ENCODE measurements around the gene NYNRIN.
"Not testable (repeated sequence)": the region's sequence is repeated elsewhere in the genome, so short reads cannot be mapped to it uniquely, and the experiment has no call there.

The NYNRIN gene

DNA sequence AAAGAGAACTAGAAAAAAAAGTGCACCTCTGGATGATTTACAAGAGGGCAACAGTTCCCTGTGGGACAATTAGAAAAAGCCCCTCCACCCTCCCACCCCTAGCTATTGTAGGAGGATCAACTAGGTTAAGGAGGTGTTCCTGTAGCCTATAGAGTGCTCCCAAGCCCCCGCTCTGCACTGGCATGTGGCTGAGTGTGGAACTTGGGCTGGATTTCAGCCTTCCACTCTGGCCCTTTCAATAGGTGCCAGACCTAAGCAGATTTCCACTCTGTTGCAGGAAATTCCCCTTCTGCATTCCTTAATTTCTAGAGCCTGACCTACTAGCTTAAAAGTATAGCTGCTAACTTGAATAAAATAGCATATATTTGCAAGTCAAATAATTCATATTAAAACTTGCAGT is 28.1 kb upstream of the NYNRIN start:
- DNase-seq, result no peak

DNA sequence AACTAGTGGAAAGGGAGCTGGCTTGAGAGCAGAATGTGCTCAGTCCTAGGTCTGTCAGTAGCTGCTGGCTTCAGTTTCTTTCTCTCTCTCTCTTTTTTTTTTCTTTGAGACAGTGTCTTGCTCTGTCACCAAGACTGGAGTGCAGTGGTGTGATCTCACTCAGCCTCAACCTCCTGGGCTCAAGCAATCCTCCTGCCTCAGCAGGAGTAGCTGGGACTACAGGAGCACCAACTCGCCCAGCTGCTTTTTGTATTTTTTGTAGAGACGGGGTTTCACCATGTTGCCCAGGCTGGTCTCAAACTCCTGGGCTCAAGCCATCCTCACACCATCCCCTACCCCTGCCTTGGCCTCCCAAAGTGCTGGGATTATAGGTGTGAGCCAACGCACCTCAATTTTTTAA is 27.2 kb upstream of the NYNRIN start:
- not testable (repeated sequence) for DNase-seq

DNA sequence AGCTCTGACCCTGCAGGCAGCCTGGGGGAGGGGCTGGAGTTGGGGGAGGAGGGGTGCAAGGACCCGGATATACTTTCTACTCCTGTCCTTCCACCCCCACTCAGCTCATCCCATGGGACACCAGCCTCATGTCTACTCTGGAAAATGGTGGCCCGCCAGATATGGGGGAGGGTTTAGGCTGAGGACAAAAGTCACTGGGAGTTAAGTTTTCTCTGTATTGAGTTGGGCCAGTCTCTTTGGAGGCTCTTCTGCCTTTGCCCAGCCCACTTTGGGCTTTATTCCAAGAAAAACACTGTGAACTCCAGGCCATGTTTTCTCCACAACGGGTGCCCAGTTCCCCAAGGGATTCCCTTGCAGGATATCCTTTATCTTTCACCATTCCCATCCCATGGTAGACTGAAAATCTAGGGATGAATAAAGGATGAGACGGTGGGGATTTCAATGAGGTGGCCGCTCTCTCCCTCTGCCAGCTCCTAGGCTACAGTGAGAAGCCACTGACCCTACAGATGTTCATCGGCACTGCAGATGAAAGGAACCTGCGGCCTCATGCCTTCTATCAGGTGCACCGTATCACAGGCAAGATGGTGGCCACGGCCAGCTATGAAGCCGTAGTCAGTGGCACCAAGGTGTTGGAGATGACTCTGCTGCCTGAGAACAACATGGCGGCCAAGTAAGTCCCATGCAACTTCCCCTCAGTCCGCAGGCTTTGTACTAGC is 25.9 kb upstream of the NYNRIN start:
- DNase-seq, result no peak

DNA sequence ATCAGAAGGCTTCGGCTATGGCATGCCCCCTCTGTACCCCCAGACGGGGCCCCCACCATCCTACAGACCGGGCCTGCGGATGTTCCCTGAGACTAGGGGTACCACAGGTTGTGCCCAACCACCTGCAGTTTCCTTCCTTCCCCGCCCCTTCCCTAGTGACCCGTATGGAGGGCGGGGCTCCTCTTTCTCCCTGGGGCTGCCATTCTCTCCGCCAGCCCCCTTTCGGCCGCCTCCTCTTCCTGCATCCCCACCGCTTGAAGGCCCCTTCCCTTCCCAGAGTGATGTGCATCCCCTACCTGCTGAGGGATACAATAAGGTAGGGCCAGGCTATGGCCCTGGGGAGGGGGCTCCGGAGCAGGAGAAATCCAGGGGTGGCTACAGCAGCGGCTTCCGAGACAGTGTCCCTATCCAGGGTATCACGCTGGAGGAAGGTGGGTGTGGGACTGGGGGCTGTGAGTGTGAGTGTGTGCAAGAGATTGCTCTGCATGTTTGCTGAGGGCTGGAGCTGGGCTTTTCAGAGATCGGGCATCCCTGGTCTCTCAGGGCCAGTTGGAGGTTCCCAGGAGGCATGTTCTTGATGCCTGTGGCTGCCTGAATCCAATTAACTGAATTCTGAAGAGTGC is 22.2 kb upstream of the NYNRIN start:
- no peak for DNase-seq

DNA sequence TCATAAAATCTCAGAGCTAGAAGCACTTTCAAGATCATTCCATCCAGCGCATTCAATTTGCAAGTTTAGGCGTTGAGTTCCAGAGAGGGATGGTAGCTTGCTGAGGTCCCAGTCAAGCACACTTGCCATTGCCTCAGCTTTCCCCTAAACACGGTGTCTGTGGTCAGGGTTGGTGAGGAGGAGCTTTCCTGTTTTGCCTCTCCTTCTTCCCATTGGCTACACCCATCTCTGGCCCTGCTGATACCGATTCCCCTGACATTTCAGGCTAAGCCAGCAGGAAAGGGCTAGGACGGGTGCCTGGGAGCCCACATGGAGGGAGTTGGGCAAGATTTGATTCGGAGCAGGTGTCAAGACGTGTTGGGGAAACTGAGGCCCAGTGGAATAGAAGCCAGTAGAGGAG is 21.7 kb upstream of the NYNRIN start:
- DNase-seq, result no peak

DNA sequence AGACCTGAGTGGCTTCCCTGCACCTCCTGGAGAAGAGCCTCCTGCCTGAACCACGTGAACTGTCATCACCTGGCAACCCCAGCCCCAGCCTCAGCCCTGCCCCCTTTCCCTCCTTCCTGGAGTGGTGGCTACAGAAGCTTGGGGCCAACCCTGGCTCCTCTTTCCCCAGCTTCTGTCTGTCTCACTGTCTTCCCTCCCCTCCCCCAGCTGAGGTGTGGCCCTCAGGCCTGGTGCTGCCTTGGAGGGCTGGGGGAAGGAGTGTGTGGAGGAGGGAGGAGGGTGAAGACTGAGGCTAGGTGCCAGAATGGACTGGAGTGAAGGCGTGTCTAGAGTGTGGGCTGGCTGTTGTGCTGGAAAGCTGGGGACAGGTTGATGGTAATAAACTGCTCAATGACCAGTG is 21.1 kb upstream of the NYNRIN start:
- DNase-seq, result no peak

DNA sequence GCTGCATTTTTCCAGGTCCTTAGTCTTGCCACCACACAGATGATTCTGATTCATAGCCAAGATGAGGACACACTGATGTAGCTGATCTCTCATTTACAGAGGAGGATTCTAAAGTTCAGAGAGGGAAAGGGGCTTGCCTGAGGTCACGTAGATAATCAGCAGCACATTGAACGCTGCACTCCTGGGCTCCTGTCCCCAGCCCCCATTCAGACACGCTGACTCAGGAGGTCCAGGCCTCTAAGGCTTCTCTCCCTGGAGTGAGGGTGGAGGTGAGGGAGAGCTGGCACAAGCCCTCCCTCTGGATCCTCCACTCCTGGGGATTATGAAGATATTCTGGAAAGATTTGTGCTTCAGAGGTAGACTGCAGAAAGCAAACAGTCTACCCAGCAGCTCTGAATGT is 20.5 kb upstream of the NYNRIN start:
- no peak for DNase-seq

DNA sequence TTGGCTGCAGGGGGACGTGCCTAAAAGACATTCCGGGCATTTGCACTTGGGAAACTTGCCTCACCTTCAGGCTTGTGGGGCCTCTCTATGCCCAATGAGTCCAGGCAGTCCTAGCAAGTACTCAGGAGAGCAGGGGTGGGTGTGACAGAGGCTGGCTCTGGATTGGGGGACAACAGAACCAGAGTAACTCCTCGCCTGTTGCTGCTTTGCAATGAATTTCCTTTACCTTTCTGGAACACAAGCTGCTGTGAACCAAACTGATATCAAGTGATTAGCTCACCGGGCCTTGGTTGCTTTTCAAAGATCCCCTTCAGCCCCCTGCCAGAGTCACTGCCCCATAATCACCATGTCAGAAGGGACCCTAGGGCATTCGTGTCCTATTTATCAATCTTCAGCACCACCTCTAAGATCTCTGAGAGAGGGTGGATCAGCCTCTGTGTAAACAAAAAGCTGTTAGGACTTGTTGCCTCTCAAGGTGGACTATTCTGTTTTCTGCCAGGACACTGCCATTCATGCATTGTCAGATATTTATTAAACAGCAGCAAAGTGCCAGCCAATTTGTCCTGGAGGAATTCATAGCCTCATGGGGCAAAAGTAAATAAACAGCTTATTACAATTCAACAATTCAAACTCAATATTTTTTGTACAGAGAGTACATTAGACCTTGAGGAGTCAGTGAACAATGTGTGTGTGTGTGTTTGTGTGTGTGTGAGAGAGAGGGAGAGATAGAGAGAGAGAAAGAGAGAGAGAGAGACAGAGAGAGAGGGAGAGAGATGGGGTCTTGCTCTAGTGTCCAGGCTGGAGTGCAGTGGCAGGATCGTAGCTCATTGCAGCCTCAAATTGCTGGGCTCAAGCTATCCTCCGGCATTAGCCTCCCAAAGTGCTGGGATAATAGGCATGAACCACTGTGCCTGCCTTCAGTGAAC is 19.6 kb upstream of the NYNRIN start:
- no peak for DNase-seq

DNA sequence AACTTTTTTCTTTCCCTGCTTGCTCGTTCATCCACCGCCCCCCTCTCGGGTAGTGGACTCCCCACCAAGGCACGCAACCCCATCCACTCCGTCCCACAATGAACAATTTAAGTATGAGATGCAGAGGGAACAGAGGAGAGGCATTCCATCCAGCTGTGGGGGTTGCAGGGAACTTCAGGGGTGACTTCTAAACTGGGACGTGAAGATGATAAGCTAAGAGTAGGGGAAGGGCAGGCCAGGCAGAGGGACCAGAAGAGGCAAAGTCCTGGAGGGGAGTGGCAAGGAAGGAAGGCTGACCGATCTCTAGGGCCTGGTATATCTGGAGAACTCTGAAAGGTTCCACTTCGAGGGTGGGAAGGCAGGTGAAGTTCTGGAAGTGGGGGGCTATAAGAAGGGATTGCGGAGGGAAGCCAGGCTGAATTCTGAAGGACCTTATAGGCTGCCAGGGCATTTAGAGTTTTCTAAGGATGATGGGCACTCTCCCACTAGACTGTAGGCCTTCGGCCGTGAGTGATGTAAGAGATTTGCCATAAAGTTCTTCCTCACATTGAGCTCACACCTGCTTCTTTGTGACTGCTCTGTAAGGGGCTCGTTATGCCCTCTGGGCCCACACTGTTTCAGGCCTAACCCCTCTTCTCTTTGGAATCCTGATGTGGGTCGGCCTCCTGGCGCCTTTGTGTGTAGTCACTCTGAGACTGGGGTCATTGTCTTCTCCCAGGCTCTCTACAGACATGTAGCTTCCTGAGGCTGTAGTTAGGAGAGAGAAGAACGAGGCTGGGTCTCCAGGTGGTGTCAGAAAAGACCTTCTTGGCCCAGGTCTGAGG is 18.7 kb upstream of the NYNRIN start:
- DNase-seq, result no peak

DNA sequence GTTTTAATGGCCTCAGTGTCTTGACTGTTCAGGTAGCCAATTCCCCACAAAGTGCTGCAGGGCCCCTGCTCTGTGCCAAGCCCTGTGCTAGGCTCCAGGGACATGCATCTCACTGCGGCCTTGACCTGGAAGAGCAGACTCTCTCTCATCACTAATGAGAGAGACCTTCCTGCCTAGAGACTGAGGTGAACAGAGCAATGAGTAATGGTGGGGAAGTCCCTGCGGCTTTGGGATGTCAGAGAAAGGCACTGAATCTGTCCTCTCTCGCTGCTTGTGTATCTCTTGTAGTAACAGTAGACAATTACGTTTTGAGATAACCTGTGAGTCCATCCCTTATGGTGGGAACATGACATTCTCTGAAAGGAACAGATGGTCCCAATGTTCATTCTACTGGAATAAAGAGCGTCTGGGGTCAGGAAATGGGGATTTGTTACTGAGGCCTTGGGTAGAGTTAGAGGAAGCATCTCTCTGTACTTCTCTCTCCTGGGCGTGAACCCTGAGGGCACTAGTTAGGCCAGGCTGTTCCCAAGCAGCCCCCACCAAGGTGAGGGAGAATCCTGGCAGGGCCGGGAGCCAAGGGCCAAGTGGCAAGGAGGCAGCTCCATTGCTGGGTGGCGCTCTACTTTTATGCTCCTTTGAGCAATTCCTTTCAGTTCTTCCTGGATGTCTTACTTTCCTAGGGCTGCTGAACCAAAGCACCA is 17.3 kb upstream of the NYNRIN start:
- DNase-seq, result peak; percentile 25

DNA sequence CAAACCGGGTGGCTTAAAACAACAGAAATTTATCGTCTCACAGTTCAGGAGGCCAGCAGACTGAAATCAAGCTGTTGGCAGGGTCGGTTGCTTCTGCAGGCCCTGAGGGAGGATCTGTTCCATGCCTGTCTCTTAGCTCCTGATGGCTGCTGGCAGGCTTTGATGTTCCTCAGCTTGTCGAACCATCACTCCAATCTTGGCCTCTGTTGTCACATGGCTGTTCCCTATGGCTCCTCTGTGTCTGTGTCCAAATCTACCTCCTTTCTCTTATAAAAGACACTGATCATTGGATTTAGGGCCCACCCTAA is 16.8 kb upstream of the NYNRIN start:
- DNase-seq, result no peak

DNA sequence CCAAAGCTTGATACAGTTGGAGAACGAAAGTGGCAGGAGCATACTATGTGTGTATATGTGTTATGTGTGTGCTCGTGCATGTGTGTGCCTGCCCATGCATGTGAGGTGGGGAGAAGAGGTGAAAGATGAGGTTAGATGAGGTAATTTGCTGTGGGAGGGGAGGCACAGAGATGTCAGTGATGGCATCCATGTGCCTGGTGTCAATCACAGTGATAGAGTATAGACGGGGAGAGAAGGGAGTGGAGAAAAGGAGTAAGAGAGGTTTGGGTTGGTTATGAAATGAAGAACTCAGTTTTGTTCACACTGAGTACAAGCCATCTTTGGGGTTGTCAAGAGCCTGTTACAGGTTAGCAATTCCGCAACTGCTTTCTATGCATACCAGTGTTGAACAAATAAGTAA is 14.6 kb upstream of the NYNRIN start:
- no peak for DNase-seq

DNA sequence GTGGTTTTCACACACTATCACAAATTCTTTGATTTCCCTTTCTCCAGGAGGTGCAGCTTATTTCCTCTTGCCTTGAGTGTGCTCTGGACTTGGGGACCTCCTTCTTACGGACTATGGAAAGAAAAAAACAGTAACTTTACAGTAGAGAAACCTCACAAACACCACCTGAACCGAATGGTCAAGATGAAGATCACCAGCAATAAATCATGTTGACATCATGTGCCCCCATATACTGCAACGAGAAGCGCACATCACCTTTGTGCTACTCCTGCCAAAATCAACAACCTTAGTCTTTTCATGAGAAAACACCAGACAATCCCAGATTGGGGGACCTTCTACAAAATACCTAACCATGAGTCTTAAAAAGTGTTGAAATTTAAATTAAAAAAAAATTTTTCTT is 13.3 kb upstream of the NYNRIN start:
- no peak for DNase-seq

DNA sequence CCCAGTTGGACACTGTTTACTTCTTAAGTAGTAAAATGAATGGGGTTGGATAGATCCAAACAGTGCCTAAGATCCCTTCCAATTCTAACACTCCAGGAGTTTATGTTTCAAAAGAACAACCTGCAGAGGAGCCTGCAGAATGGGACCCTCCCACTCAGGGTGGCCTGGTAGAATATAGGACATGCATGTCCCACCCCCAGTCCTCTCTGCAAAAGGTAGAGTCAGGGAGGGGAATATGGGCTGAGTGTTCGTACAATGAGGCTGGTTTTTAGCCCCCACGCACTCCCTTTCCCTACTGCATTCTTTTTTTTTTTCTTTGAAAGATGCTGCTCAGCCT is 11.8 kb upstream of the NYNRIN start:
- DNase-seq, result no peak

DNA sequence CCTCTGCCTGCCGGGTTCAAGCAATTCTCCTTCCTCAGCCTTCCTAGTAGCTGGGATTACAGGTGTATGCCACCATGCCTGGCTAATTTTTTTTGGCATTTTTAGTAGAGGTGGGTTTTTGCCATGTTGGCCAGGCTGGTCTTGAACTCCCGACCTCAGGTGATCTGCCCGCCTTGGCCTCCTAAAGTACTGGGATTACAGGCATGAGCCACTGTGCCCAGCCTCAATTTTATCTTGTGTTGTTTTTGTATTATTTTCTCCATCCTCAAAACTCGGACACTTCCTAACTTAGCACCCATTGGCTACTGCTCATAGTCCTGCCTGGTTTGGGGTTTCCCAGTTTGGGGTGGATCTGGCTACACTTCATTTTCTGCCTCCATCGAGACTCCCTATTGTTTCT is 11.2 kb upstream of the NYNRIN start:
- DNase-seq, result not testable (repeated sequence)

DNA sequence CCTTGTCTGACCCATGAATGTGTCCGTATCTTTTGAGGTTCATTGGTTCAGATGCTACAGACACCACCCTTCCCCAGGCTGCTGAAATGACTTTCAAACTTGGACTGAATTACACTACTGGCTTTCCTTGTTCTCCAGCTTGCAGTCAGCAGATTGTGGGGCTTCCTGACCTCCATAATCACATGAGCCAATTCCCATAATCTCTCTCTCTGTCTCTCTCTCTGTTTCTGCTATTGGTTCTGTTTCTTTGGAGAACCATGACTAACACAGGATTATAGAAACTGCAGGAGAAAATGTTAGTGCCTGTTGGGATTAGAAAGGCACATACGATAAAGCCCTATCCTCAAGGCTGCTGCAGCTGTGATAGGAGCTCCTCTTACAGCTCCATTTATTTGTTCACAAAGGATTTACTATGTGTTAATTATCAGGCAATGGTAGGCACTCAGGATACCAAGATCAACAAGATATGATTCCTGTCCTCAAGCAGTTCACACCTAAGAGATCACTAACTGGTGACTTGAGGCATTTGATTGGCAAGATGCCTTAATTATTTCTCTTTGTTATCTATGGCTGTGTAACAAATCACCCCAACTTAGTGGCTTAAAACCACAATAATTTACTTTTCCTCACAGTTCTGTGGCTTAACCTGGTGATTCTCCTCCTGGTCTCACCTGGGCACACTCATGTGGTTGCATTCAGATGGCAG is 10.2 kb upstream of the NYNRIN start:
- no peak for DNase-seq

DNA sequence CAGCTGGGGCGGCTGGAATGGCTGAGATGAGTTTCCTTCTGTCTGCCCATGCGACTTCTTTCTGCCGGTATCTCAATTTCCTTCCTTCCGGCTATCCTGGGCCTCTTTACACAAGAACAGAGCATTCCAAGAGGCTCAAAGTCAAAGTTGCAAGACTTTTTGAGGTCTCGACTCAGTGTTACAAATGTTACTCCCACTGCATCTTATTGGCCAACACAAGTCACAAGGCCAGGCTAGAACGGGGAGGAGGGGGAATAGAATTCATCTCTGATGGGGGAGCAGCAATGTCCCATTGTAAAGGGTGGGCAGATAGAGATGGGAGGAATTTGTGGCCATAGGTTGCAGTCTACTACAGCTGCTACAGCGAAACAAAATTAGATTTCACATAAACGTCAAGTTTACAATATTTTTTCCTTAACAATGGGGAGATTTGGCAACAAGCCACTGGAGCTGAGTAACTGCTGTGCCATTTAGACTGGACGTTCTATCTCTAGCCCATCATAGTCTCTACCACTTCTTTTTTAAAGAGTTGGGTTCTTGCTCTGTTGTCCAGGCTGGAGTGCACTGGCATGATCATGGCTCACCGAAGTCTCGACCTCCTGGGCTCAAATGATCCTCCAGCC is 9.5 kb upstream of the NYNRIN start:
- no peak for DNase-seq

DNA sequence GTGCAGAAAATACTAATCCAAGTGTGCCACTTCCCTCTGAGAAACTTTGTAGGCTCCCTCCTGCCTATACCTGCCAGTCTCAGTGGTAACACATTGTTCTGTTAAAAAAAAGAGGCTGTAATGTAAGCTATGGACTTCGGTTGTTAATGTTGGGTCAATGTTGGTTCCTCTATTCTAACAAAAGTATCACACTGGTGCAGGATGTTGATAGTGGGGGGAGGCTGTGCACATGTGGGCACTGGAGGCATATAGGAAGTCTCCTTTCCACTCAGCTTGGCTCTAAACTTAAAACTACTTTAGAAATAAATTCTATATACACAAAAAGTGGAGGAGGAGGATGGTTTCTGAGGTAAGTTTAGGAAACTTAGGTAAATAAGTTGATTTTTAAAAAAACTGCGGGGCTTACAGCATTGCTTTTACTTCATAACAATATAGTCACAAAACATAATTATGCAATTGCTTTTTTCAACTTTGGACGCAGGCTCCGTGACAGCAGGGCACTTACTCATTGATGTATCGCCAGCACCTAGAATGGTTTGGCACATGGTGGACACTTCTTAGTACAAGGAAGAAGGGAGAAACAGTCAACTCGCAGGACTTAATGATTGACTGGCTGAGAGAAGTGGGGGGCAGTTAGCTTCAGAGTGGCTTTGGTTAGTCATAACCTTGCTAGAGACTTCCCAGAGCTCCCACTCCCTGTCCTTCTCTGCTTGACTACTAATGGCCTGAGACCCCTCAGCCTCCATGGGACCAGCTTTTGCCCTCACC is 7.9 kb upstream of the NYNRIN start:
- DNase-seq, result no peak

DNA sequence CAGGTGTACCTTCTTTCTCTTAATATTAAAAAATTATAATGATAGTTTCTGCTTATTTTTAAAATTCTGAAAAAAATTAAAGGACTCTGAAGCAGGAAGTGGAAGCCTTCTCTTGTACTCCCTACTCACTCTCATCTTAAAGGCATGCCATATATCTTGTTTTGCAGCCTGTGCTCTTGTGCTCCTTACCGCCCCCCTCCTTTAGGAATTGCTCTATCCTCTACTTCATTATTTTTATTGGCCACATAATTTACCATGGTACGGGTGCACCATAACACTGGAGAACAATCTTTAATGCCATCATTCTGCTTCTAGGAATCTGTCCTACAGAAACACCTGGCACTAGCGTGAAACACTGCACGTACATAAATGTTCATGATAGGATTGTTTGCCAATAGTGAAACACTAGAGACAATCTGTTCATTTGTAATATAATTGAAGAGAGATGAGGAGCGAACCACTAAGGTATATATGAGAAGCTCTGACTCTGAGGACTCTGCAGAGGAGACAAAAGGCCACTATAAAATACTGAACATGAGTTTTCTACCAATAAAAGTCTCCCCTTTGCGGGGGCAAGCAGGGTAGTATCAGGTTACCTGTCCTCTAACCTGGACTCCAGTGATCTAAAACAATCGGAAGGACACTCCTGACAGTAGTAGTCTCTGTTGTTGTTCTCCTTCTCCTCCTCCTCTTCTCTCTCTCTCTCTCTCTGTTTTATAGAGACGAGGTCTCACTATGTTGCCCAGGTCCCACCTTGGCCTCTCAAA is 6.3 kb upstream of the NYNRIN start:
- DNase-seq, result no peak

DNA sequence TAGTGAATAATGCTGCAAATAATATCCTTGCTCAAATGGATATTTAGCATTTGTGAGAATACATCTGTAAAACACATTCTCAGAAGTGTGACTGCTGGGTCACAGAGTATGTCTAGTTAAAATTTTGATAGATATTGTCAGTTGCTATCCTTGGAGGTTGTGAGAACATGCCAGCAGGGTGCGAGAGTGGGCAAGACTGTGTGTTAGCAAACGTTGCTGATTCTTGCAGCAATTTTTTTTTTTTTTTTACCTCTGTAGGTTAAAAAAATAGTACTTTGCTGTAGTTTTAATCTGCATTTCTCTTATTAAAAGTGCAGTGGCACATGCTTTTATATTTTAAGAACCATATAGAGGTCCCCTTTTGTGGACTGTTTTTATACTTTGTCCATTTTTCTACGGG is 4.5 kb upstream of the NYNRIN start:
- no peak for DNase-seq
